ENCODE data around the gene NKD1. TPM values are rescaled to one million over a fixed set of nuclear protein-coding genes. Genes with fewer than 3 reads are reported as not detected.

NKD1 gene
- total and polyA plus RNA-seq, 2 of the 8 experiments (the other 6 are each of a cell fraction or from before 2014, with no cell fraction given): 0.70 to 4.5 TPM

- TF ChIP-seq USF2 (IDR thresholded peaks at IDR 0.05; ENCODE audit: low read length): no peak
Observed at GRCh38 chr16:50562657-50563056, 14.5 kb downstream of the NKD1 start (continued).

Data from H1 (cell line).